PC-3 (cell line): ENCODE results near the gene OXCT1.

Experiments used
- CTCF ChIP-seq: fragments of 300-600 bp; sonication (generic); conservative IDR thresholded peaks from 2 replicates; pipeline ENCODE4 v1.5.1; 2017; ENCODE audit warnings: antibody characterized with exemption, low read depth, mild to moderate bottlenecking, low read length
- EZH2 ChIP-seq: fragments of 300-600 bp; sonication (generic); IDR thresholded peaks from one replicate; pipeline ENCODE4 v1.6.1; 2017; ENCODE audit warnings: antibody characterized with exemption, mild to moderate bottlenecking, low read length; ENCODE audit not compliant: unreplicated experiment

- TF ChIP-seq CTCF, result no peak
- TF ChIP-seq EZH2, result no peak
These were observed 61.9 kb downstream of the OXCT1 start for GRCh38 chr5:41808294-41808693.
